A673 (cell line): ENCODE data around the gene KHNYN. TPM values are rescaled to one million over a fixed set of nuclear protein-coding genes. Genes with fewer than 3 reads are reported as not detected.

Experiments used
- BruUV-seq: library from RNA; stranded (reverse); fragments of 400-500 nt; replicated peaks from 2 replicates; lab custom pipeline; 2021; lab: Mats Ljungman, UMichigan
- CTCF ChIA-PET: fragments of 300-600 bp; sonication (Branson Sonifier 250); formaldehyde crosslinking; loops from one replicate; lab custom pipeline; 2022; ENCODE audit warnings: antibody characterized with exemption; lab: Charles Lee
- POLR2A ChIA-PET: fragments of 300-600 bp; sonication (Branson Sonifier 250); formaldehyde crosslinking; loops from one replicate; lab custom pipeline; 2022; ENCODE audit warnings: antibody characterized with exemption; ENCODE audit not compliant: low non-redundant PET; lab: Charles Lee
- DNase-seq: peaks from one replicate; pipeline ENCODE4 v3.0.0-alpha.2; 2015; ENCODE audit warnings: low spot score
- H3K27ac ChIP-seq: fragments of 200-600 bp; sonication (generic); 2 replicates; pipeline ENCODE4 v1.5.1; 2016; ENCODE audit warnings: mixed run types, low read depth, mild to moderate bottlenecking, mixed read lengths, antibody characterized with exemption, low read length; ENCODE audit not compliant: poor library complexity, severe bottlenecking
- H3K27me3 ChIP-seq: fragments of 200-600 bp; sonication (generic); replicated peaks from 2 replicates; pipeline ENCODE4 v1.6.1; 2017; ENCODE audit warnings: mixed run types, low read depth, mild to moderate bottlenecking, mixed read lengths, antibody characterized with exemption, low read length; ENCODE audit not compliant: insufficient read depth, poor library complexity
- H3K36me3 ChIP-seq: fragments of 200-600 bp; sonication (generic); 2 replicates; pipeline ENCODE4 v1.6.1; 2016; ENCODE audit warnings: mixed run types, mild to moderate bottlenecking, mixed read lengths, antibody characterized with exemption, low read length; ENCODE audit not compliant: insufficient read depth, poor library complexity, severe bottlenecking
- H3K4me1 ChIP-seq: fragments of 200-600 bp; sonication (generic); 2 replicates; pipeline ENCODE4 v1.6.1; 2017; ENCODE audit warnings: mixed run types, mild to moderate bottlenecking, mixed read lengths, antibody characterized with exemption, low read length; ENCODE audit not compliant: insufficient read depth, poor library complexity, severe bottlenecking
- H3K4me3 ChIP-seq: fragments of 200-600 bp; sonication (generic); 2 replicates; pipeline ENCODE4 v1.5.1; 2016; ENCODE audit warnings: low read depth, mixed run types, mild to moderate bottlenecking, mixed read lengths, low read length; ENCODE audit not compliant: poor library complexity, severe bottlenecking
- H3K9me3 ChIP-seq: fragments of 200-600 bp; sonication (generic); 2 replicates; pipeline ENCODE4 v1.6.1; 2016; ENCODE audit warnings: mixed run types, low read depth, mild to moderate bottlenecking, mixed read lengths, antibody characterized with exemption, low read length; ENCODE audit not compliant: poor library complexity, severe bottlenecking
- CTCF ChIP-seq: fragments of 300-800, 200-600 bp; sonication (generic); conservative IDR thresholded peaks from 2 replicates; pipeline ENCODE4 v1.5.1; 2017; ENCODE audit warnings: low read depth, mild to moderate bottlenecking, antibody characterized with exemption, low read length, moderate library complexity, mixed read lengths
- EZH2 ChIP-seq: fragments of 200-600 bp; sonication (generic); IDR thresholded peaks from 2 replicates; pipeline ENCODE4 v1.6.1; 2017; ENCODE audit warnings: borderline replicate concordance, low read depth, mild to moderate bottlenecking, mixed read lengths, antibody characterized with exemption, low read length; ENCODE audit not compliant: poor library complexity, severe bottlenecking
- intact Hi-C: fragments of 100-400 bp; cut with micrococcal nuclease; formaldehyde crosslinking; loops from one replicate; pipeline ENCODE4 v1.10.0; 2022; ENCODE audit not compliant: unreplicated experiment
- total RNA-seq: library from RNA; stranded (reverse); gene quantifications from 2 replicates; pipeline ENCODE4 v1.2.3, GENCODE V29; 2021

KHNYN gene
- total RNA-seq, 1 experiment from 2014 or later, result 32.7 TPM

DNA sequence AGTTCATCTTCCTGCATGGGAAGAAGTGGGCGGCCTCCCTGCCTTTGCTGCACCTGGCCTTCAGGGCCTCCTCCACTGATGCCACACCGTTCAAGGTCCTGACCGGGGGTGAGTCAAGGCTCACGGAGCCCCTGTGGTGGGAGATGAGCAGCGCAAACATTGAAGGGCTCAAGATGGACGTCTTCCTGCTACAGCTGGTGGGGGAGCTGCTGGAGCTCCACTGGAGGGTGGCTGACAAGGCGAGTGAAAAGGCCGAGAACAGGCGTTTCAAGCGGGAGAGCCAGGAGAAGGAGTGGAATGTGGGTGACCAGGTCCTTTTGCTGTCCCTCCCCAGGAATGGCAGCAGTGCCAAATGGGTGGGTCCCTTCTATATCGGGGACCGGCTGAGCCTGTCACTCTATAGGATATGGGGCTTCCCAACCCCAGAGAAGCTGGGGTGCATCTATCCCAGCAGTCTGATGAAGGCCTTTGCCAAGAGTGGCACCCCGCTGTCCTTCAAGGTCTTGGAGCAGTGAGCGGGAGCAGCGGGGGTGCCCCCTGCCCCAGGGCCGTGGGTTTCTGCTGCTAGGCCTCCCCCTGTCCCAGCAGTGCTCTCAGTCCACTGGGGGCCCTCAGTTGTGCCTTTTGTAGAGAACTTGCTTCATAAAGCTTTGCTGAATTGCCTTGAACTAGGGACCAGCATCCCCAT is 12.7 kb upstream of the KHNYN start:
- TF ChIP-seq EZH2, result no peak
- TF ChIP-seq CTCF, result no peak
- Histone ChIP-seq H3K27ac (no peak overlapping the region), H3K4me1 (no peaks in the 10 kb centered on the region), H3K36me3 (no peaks in the 10 kb centered on the region), H3K27me3 (no peaks in the 10 kb centered on the region), H3K4me3 (no peak overlapping the region), H3K9me3 (no peaks in the 10 kb centered on the region)
- intact Hi-C loops, result no loop called here
- POLR2A ChIA-PET, result no interaction called here
- CTCF ChIA-PET, result no interaction called here
- no TSS peak for BruUV-seq
- no peak for DNase-seq

DNA sequence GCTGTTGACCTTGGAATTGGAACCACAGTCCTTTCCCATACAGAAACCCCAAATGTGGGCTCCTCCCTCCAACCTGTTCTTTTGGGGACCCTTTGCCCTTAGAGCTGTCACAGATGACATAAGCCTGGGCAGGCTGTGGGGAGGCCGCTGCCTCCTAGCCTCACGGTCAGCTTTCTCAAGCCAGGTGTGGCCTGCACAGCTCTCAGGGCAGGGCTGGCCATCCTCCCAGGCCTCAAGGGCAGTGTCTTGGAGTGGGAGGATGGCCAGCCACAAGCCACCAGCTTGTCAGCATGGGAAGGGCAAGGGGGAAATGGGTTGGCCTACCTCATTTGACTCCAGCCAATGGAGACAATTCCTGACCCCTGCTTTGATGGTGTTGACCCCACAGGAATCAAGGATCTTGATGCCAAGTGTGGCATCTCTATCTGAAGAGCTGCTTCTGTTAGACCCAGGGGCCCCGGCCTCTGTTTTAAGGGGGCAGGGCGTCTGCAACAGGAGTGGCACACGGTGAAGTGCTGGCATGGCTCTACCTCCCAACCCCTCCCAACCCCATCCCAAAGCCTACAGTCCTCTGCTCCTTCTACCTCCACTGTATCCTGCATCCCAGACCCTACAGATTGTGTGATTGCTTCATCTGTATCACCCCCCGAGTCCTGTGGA is 11.8 kb upstream of the KHNYN start:
- Histone ChIP-seq H3K9me3 (no peaks in the 10 kb centered on the region), H3K27ac (no peak overlapping the region), H3K4me1 (no peaks in the 10 kb centered on the region), H3K36me3 (no peaks in the 10 kb centered on the region), H3K27me3 (no peaks in the 10 kb centered on the region), H3K4me3 (no peak overlapping the region)
- POLR2A ChIA-PET, result no interaction called here
- intact Hi-C loops, result no loop called here
- no TSS peak for BruUV-seq
- TF ChIP-seq EZH2 (no peak), CTCF (no peak)
- CTCF ChIA-PET, result no interaction called here
- no peak for DNase-seq

DNA sequence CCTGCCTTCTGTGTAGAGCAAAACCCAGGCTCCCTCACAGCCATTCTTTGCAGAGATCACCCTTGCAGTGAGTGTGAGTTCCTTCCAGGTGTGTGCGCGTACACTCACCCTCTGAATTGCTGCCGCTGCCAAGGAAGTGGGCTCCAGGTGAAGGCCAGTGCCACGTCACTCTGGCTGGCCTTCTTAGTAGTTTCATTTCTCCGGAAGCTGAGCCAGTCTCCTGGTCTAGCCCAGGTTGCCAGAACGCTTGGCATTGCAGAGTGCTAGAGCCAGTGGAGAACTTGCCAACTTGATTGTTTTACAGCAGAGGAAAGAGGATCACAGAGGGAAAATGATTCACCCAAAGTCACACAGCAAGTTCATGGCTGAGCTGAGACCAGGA is 11.3 kb upstream of the KHNYN start:
- CTCF ChIA-PET, result interaction anchor here (1.1 kb wide), 1 partner anchor 13 kb away, joined by 5 read pairs; no protein-coding TSS in a partner anchor
- no TSS peak for BruUV-seq

More for the DNA sequence above, 11.3 kb upstream of the KHNYN start:
- no peaks in the 10 kb centered on the region for H3K9me3 ChIP-seq
- DNase-seq, result no peak
- no peaks in the 10 kb centered on the region for H3K36me3 ChIP-seq
- no peak overlapping the region for H3K4me3 ChIP-seq
- POLR2A ChIA-PET, result no interaction called here
- no peak overlapping the region for H3K27ac ChIP-seq
- no peaks in the 10 kb centered on the region for H3K4me1 ChIP-seq
- TF ChIP-seq CTCF, result no peak
- TF ChIP-seq EZH2, result no peak
- intact Hi-C loops, result no loop called here
- no peaks in the 10 kb centered on the region for H3K27me3 ChIP-seq
